LoVo (cell line): Measurements from ENCODE around the gene OR2A2.
A peak's percentile ranks its signal among the peaks of the same experiment; 100 is the strongest.
"Not testable (repeated sequence)": the region's sequence is repeated elsewhere in the genome, so short reads cannot be mapped to it uniquely, and the experiment has no call there.

ENCODE experiments used
- DNase-seq: peaks from one replicate; pipeline ENCODE4 v3.0.0-alpha.2; 2016; ENCODE audit warnings: low spot score

Gene OR2A2

GRCh38 chr7:144109283-144109682 is at the start of gene OR2A2:
Gene OR2A2 (plus strand): TSS chr7:144109583. CDS start chr7:144109583, 0 bp downstream.
- DNase-seq = no peak

- no peak for DNase-seq
Observed at GRCh38 chr7:144063710-144064109, 45.7 kb upstream of the OR2A2 start.

GRCh38 chr7:144069511-144069910 is 39.9 kb upstream of the OR2A2 start, which contains the start of gene OR2A25:
Gene OR2A25 (plus strand): TSS chr7:144069811. CDS start chr7:144074220, 4,409 bp downstream.
- no peak for DNase-seq

GRCh38 chr7:144069953-144070352 is 39.4 kb upstream of the OR2A2 start:
- DNase-seq = no peak

GRCh38 chr7:144074374-144074773 is 35.0 kb upstream of the OR2A2 start:
- DNase-seq = no peak

DNA sequence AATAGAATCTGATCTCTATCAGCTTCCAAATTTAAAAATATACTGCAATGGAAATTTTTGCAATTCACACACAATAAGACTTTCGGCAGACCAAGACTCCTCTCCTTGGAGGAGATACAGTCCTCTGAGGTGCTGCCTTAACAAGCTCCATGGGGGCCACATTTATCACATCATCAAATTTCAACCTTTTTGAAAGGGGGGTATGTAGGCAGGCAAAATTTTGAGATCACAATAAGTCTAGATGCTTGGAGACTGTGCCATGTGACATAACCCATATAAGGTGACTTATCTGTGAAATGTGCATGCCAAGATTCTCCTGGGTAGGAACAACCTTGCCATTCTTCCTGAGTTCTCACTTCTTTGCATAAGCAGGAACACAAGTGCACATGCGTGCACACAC is 23.4 kb upstream of the OR2A2 start, which contains the start of gene OR2A12:
TSS of gene OR2A12 (plus strand) at position 301 of the 400 bp plus-strand sequence. CDS start 8,830 bp downstream, outside the sequence.
- no peak for DNase-seq

DNA sequence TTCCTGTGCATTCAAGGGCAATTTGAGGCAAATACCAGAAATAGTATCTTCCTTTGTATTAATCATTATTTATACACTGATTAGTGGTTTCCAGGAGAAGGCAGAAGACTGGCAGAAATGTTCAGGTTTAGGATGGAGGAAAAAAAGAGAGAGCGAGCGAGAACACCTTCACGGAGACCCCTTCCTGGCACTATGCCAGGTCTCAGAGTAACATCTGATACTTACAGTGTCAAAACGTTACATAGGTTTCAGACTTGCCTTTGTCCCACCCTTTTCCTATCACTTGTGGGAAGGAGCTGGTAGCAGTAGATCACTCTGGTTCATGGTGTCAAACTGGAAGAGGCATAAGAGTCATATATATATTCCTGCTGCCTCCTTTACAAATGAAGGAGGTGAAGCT is 22.7 kb upstream of the OR2A2 start:
- DNase-seq = no peak

- DNase-seq = no peak
Observed at GRCh38 chr7:144087230-144087629, 22.2 kb upstream of the OR2A2 start.

DNA sequence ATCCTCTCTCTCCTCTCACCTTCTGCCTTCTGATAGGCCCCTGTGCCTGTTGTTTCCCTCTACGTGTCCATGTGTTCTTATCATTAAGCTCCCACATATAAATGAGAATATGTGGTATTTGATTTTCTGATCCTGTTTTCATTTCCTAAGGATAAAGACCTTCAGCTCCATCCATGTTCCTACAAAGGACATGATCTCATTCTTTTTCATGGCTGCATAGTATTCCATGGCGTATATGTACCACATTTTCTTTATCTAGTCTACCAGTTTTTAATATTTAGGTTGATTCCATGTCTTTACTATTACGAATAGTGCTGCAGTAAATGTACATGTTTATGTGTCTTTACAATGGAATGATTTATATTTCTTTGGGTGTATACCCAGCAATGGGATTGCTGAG is 18.7 kb upstream of the OR2A2 start:
- DNase-seq = no peak

DNA sequence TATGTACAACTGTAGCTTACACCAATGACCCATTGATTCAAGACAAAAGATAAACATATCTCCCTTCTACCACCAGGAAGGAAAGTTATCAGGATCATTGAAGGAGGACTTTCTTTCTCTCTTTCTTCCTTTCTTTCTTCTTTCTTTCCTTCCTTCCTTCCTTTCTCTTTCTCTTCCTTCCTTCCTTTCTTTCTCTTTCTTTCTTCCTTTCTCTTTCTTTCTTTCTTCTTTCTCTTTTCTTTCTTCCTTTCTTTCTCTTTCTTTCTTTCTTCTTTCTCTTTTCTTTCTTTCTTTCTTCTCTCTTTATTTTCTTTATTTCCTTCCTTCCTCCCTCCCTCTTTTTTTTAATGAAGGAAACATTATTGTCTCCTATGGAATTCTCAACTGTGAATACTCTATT is 10.6 kb upstream of the OR2A2 start:
- no peak for DNase-seq

- DNase-seq = no peak
Observed at GRCh38 chr7:144100607-144101006, 8.8 kb upstream of the OR2A2 start.

GRCh38 chr7:144102041-144102440 is 7.3 kb upstream of the OR2A2 start:
- DNase-seq = no peak

DNA sequence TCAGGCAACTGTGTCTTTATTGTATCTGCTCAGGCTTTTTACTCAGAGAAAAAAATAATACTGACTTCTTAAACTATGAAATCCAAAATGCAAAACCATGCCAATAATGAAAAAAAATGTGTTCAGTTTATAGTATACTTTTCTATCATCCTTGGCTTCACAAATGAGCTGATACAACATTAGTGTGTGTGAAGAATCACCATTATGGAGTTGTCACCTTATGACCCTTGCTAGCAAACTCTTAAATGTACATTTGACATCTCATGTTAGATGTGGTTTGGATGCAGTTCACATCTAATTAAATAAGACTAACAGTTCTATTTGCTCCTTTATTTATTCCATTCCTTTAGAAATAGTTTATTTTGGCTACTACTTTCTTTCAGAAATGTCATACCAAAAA is 4.2 kb upstream of the OR2A2 start:
- DNase-seq = no peak

DNA sequence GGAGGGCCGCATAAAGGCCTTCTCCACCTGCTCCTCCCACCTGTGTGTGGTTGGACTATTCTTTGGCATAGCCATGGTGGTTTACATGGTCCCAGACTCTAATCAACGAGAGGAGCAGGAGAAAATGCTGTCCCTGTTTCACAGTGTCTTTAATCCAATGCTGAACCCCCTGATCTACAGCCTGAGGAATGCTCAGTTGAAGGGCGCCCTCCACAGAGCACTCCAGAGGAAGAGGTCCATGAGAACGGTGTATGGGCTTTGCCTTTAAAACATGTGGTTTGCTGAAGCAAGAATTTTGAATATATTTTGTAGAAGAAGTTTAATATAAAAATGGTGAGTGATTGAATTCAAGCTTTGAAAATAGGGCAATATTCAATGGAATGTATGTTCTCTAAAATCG is 889 bp downstream of the OR2A2 start:
- DNase-seq = no peak

DNA sequence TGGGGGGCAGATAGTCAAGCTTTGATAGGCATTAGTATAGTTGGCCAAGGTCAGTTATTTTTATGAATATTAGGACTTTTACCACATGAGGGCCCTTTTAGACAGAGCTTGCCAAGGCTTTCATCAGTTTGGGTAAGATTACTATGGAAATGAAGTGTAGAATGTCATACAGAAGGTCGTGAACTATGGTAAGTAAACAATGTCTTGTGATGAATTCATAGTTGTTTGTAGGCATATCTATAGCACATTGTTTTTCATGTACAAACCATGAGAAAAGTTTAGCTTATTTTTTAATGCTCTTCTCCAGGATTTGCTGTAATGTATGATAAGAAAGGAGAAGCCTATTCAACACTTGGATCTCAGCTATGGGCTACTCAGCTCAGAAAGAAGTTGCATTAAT is 4.3 kb downstream of the OR2A2 start:
- no peak for DNase-seq

GRCh38 chr7:144118341-144118740 is 9.0 kb downstream of the OR2A2 start:
- DNase-seq = no peak

DNA sequence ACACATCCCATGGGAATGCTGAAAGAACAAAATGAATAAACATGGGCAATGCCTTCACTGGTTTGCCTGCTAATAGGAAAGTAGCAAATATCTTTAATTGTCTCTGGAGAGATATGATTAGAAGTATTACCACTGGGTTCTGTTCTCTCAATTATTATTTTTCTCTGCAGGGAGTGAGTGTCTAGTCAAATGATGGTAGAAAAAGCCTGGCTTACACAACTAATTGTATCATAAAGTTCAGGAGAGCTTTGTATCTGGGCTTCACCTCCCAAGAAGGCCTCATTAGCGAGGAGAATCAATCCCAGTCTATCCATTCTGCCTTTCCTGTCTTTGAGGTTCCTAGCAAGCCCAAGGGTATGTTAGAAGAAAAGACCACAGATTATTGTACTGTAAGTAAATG is 13.5 kb downstream of the OR2A2 start, which contains the start of gene OR2A14:
TSS of gene OR2A14 (plus strand) at position 301 of the 400 bp plus-strand sequence. CDS start 5,937 bp downstream, outside the sequence.
- no peak for DNase-seq

DNA sequence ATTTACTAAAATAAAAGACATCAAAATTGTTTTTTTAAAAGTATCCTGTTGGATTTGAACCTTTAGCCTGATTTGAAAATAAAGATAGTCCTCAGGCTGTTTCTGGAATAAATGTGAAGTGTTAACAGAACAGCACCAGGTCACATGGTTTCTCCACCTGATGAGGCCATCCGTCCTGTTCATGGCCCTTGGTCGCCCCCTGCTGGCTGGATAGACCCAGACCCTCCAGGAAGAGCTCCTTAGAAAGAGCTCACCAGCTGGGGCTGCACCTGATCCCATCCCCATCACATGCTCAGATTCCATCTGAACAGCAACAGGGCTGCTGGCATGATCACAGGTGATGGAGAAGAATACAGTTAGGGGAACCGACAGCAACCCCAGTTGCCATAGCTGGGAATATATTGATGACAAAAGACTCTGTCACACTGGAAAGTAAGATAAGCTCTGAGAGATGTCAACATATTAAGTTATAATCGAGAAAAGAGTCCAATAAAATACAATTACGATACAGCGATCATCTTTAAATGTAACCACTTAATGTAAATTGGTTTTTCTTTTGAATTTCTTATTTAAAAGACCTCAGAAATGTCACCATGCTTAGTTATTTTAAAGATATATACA is 18.4 kb downstream of the OR2A2 start:
- peak; percentile 88 for DNase-seq

DNA sequence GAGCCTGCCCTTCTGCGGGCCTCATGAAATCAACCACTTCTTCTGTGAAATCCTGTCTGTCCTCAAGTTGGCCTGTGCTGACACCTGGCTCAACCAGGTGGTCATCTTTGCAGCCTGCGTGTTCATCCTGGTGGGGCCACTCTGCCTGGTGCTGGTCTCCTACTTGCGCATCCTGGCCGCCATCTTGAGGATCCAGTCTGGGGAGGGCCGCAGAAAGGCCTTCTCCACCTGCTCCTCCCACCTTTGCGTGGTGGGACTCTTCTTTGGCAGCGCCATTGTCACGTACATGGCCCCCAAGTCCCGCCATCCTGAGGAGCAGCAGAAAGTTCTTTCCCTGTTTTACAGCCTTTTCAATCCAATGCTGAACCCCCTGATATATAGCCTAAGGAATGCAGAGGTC is 20.2 kb downstream of the OR2A2 start:
- not testable (repeated sequence) for DNase-seq

GRCh38 chr7:144130730-144131129 is 21.3 kb downstream of the OR2A2 start:
- DNase-seq = no peak

GRCh38 chr7:144132262-144132661 is 22.9 kb downstream of the OR2A2 start:
- DNase-seq = no peak

- DNase-seq = no peak
Observed at GRCh38 chr7:144133307-144133706, 23.9 kb downstream of the OR2A2 start.

- no peak for DNase-seq
Observed at GRCh38 chr7:144134116-144134515, 24.7 kb downstream of the OR2A2 start.

- DNase-seq = no peak
Observed at GRCh38 chr7:144137501-144137900, 28.1 kb downstream of the OR2A2 start.
